NB4 (cell line): Measurements from ENCODE around the gene ACSL3.
A peak's percentile ranks its signal among the peaks of the same experiment; 100 is the strongest.

Experiments used
- CTCF ChIP-seq: IDR thresholded peaks from one replicate; pipeline ENCODE4 v1.5.1; 2012; ENCODE audit warnings: low read depth, low read length
- MAX ChIP-seq: IDR thresholded peaks from 2 replicates; pipeline ENCODE4 v1.6.1; 2011; ENCODE audit warnings: low read depth, low read length
- MYC ChIP-seq: IDR thresholded peaks from 2 replicates; pipeline ENCODE4 v1.6.1; 2011; ENCODE audit warnings: low read depth, low read length
- POLR2A ChIP-seq: IDR thresholded peaks from 2 replicates; pipeline ENCODE4 v1.6.1; 2011; ENCODE audit warnings: mild to moderate bottlenecking; ENCODE audit not compliant: insufficient read length; ENCODE audit errors: extremely low read depth

- TF ChIP-seq CTCF (peak; percentile 62), POLR2A (no peak), MAX (no peak), MYC (no peak)
Observed at GRCh38 chr2:222903234-222904220, 42.7 kb downstream of the ACSL3 start.
